Prostate gland (tissue), 2 donors: ENCODE measurements around the gene SPRING1.

ENCODE experiments used
- POLR2A ChIP-seq: fragments of 450-650 bp; IDR thresholded peaks from one replicate; pipeline ENCODE4 v1.6.1; 2016; ENCODE audit warnings: antibody characterized with exemption, mild to moderate bottlenecking
- TF ChIP-seq, protein P1 (sequence below), 4 experiments: fragments of 200-600 bp in 2 of 4; fragments of 450-650 bp in 2 of 4; sonication (generic) in 2 of 4; IDR thresholded peaks; 1 replicate in 3 of 4; 2 replicates in 1 of 4; pipeline ENCODE4 v1.5.1; 2016 to 2019; ENCODE audit warnings: antibody characterized with exemption in 4 of 4, mild to moderate bottlenecking in 2 of 4, moderate library complexity in 2 of 4

DNA sequence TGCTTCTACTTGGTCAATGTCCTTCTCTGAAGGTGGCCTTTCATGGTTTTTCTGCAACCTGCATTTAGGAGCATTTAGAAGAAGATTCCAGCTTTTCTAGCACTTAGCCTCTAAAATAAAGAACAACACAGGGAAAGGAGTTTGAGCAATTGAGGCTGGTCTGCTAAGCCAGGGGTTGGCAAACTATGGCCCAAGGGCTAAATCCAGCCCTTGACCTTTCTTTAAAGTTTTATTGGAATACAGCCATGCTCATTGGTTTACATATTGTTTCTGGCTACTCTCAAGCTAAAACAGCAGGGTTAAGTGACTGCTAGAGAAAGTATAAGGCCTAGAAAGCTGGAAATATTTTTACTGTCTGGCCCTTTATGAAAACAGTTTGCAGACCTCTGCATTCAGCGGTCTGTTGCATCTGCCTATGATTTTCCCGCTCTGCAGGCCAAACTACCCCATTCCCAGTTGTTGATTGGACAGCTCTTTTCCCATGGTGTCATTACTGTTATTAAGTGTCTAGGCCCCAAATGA is 39.3 kb downstream of the SPRING1 start:
- TF ChIP-seq, protein P1, sequence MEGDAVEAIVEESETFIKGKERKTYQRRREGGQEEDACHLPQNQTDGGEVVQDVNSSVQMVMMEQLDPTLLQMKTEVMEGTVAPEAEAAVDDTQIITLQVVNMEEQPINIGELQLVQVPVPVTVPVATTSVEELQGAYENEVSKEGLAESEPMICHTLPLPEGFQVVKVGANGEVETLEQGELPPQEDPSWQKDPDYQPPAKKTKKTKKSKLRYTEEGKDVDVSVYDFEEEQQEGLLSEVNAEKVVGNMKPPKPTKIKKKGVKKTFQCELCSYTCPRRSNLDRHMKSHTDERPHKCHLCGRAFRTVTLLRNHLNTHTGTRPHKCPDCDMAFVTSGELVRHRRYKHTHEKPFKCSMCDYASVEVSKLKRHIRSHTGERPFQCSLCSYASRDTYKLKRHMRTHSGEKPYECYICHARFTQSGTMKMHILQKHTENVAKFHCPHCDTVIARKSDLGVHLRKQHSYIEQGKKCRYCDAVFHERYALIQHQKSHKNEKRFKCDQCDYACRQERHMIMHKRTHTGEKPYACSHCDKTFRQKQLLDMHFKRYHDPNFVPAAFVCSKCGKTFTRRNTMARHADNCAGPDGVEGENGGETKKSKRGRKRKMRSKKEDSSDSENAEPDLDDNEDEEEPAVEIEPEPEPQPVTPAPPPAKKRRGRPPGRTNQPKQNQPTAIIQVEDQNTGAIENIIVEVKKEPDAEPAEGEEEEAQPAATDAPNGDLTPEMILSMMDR (IDR thresholded peaks at IDR 0.05): no peak
- no peak for TF ChIP-seq POLR2A
